Measurements from ENCODE around the gene PWWP2A. TPM values are rescaled to one million over a fixed set of nuclear protein-coding genes. Genes with fewer than 3 reads are reported as not detected.
A peak's percentile ranks its signal among the peaks of the same experiment; 100 is the strongest.

PWWP2A gene
- total and polyA plus RNA-seq, 2 of the 4 experiments (the other 2 are of a cell fraction) = 8.8 to 12.5 TPM

DNA sequence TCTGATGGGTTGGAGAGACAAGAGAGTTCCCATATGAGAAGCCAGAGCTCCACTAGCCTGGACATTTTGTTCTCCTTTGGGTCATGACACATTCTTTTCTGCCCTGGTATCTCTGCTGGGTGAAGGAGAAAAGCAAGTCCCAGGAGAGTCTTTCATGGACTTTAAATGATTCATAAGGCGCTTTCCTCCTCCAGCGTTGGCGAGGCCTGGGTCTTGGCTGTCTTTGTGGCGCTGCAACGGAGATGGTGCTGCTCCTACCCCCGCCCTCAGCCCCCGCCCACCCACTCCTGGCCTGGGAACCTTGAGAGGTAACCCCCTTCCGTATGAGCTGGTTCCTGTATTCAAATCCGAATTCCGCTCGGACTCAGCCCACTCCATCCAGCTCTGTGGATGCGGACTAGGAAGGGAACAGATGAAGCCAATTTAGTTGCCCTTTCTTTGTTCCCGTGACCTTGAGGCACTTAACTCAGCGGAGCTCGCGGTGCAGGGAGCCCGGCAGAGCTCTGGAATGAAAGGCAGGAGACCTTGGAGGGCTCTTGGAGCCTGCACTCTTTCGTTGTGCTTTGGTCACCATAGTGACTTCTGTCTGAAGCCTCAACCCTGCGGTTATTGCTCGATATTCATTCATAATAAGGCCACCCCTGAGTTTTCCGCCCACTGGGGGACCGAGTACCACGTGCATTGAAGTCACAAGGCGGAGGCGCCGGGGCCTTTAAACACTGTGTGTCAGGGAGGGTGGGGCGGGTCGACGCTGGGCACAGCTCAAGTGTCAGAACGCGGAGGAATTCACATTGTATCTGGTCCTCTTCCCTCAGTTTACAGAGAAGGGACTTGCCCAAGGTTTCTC is 14.0 kb upstream of the PWWP2A start:
- H3K9me1 ChIP-seq (ENCODE audit: insufficient read depth, low read length) = no peaks in the 10 kb centered on the region
- no peak overlapping the region for H2BK120ac ChIP-seq (ENCODE audit: low read depth, low read length)
- in situ Hi-C loops (cut with MboI; ENCODE audit: low sequenced_read_pairs) (no loop called here), intact Hi-C loops (cut with micrococcal nuclease) (no loop called here), dilution Hi-C loops (cut with HindIII; ENCODE audit: low sequenced_read_pairs, unreplicated experiment) (no loop called here)
- no peak overlapping the region for H4K91ac ChIP-seq (ENCODE audit: insufficient read depth, low read depth, low read length)
- H3K18ac ChIP-seq (ENCODE audit: low read depth, low read length) = no peak overlapping the region
- POLR2A ChIA-PET (ENCODE audit: unreplicated experiment) = no interaction called here
- WGBS, 2 experiments (ENCODE audit: extremely low coverage in 2 of 2, insufficient read length in 1 of 2) = 53% methylated on average over 14 of the region's 31 CpGs; no CpG with 5 or more reads in 1 of the 2 experiments
- BruUV-seq (replicated peaks) = no TSS peak
- H3K9me3 ChIP-seq (ENCODE audit: control insufficient read depth, insufficient read depth, low read length) = no peaks in the 10 kb centered on the region
- no peak overlapping the region; the same call in 2 of the 3 replicates for H2BK15ac ChIP-seq (ENCODE audit: low read depth, low read length)
- no peak overlapping the region for H3K9ac ChIP-seq (ENCODE audit: low read depth, low read length)
- H3K14ac ChIP-seq (replicated peaks; ENCODE audit: low read depth, low read length) = no peak overlapping the region; the same call in 1 of the 2 replicates
- no peaks in the 10 kb centered on the region for H4K20me1 ChIP-seq (ENCODE audit: insufficient read depth, low read length)
- no peak overlapping the region for H3K23ac ChIP-seq (ENCODE audit: low read depth, low read length)
- H3K36me3 ChIP-seq (ENCODE audit: control insufficient read depth, insufficient read depth, low read length) = no peaks in the 10 kb centered on the region
- H3K4ac ChIP-seq (ENCODE audit: low read depth, low read length) = no peak overlapping the region
- H2AK5ac ChIP-seq (ENCODE audit: low read depth, low read length) = 0 out of 2 replicates have a peak overlapping the region, but pooled peaks have one; percentile 16
- no peak overlapping the region for H3K27ac ChIP-seq (ENCODE audit: insufficient read depth, low read length)
- DNase-seq (no peak), ATAC-seq (ENCODE audit: low read depth) (no peak)
- H2BK20ac ChIP-seq (ENCODE audit: low read depth, low read length) = no peak overlapping the region
- no peak overlapping the region for H4K5ac ChIP-seq (ENCODE audit: low read depth, low read length)
- CTCF ChIA-PET = no interaction called here
- no peaks in the 10 kb centered on the region for H3K79me1 ChIP-seq (ENCODE audit: low read depth in 1 of 2, low read length in 2 of 2)
- H2AK9ac ChIP-seq (replicated peaks; ENCODE audit: low read depth, low read length, poor library complexity) = no peak overlapping the region
- peak overlapping the region; percentile 82 for H2AFZ ChIP-seq (replicated peaks; ENCODE audit: low read length, poor library complexity)
- no peaks in the 10 kb centered on the region for H3K27me3 ChIP-seq (ENCODE audit: control insufficient read depth, insufficient read depth, low read length)
- peak overlapping the region in 1 of 2 experiments; percentile 9; a peak in 1 of 4 replicates for H4K8ac ChIP-seq (ENCODE audit: low read depth in 2 of 2, low read length in 2 of 2)
- H2BK5ac ChIP-seq (ENCODE audit: low read depth, low read length, poor library complexity, severe bottlenecking) = no peak overlapping the region
- H3K4me2 ChIP-seq (ENCODE audit: low read depth, low read length) = no peak overlapping the region
- H3K56ac ChIP-seq (ENCODE audit: extremely low read depth, insufficient read depth, low read length) = no peak overlapping the region
- H3K4me3 ChIP-seq (ENCODE audit: insufficient read depth, low read depth, low read length) = no peak overlapping the region
- no peaks in the 10 kb centered on the region for H3K4me1 ChIP-seq (ENCODE audit: control insufficient read depth, insufficient read depth, low read length)
- TF ChIP-seq MXI1 (IDR thresholded peaks at IDR 0.05; ENCODE audit: borderline replicate concordance, low read depth, low read length) (no peak), BHLHE40 (IDR thresholded peaks at IDR 0.05; ENCODE audit: low read depth, low read length) (no peak), RFX5 (IDR thresholded peaks at IDR 0.05; ENCODE audit: low read depth, low read length) (no peak), CEBPB (IDR thresholded peaks at IDR 0.05; ENCODE audit: low read depth, low read length) (no peak), MAZ (IDR thresholded peaks at IDR 0.05; ENCODE audit: borderline replicate concordance, low read depth, low read length) (no peak), RCOR1 (IDR thresholded peaks at IDR 0.05; ENCODE audit: insufficient replicate concordance, low read length) (no peak), POLR2A (IDR thresholded peaks at IDR 0.05; ENCODE audit: low read depth, low read length) (no peak), FOS (IDR thresholded peaks at IDR 0.05; ENCODE audit: low read depth, low read length) (no peak), NFE2L2 (IDR thresholded peaks at IDR 0.05; ENCODE audit: low read depth, low read length) (no peak), RAD21 (IDR thresholded peaks at IDR 0.05; ENCODE audit: low read length) (no peak), SMC3 (IDR thresholded peaks at IDR 0.05; ENCODE audit: low read depth, low read length) (no peak), MAFK (IDR thresholded peaks at IDR 0.05; ENCODE audit: low read depth, low read length) (no peak)
- TF ChIP-seq, protein P1, sequence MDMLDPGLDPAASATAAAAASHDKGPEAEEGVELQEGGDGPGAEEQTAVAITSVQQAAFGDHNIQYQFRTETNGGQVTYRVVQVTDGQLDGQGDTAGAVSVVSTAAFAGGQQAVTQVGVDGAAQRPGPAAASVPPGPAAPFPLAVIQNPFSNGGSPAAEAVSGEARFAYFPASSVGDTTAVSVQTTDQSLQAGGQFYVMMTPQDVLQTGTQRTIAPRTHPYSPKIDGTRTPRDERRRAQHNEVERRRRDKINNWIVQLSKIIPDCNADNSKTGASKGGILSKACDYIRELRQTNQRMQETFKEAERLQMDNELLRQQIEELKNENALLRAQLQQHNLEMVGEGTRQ (IDR thresholded peaks at IDR 0.05; ENCODE audit: low read depth, low read length) = no peak
- TF ChIP-seq, protein P2, sequence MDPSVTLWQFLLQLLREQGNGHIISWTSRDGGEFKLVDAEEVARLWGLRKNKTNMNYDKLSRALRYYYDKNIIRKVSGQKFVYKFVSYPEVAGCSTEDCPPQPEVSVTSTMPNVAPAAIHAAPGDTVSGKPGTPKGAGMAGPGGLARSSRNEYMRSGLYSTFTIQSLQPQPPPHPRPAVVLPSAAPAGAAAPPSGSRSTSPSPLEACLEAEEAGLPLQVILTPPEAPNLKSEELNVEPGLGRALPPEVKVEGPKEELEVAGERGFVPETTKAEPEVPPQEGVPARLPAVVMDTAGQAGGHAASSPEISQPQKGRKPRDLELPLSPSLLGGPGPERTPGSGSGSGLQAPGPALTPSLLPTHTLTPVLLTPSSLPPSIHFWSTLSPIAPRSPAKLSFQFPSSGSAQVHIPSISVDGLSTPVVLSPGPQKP (IDR thresholded peaks at IDR 0.05; ENCODE audit: borderline replicate concordance, low read depth, low read length) = no peak
- TF ChIP-seq, protein P3, sequence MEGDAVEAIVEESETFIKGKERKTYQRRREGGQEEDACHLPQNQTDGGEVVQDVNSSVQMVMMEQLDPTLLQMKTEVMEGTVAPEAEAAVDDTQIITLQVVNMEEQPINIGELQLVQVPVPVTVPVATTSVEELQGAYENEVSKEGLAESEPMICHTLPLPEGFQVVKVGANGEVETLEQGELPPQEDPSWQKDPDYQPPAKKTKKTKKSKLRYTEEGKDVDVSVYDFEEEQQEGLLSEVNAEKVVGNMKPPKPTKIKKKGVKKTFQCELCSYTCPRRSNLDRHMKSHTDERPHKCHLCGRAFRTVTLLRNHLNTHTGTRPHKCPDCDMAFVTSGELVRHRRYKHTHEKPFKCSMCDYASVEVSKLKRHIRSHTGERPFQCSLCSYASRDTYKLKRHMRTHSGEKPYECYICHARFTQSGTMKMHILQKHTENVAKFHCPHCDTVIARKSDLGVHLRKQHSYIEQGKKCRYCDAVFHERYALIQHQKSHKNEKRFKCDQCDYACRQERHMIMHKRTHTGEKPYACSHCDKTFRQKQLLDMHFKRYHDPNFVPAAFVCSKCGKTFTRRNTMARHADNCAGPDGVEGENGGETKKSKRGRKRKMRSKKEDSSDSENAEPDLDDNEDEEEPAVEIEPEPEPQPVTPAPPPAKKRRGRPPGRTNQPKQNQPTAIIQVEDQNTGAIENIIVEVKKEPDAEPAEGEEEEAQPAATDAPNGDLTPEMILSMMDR (conservative IDR thresholded peaks at IDR 0.05; ENCODE audit: low read depth, low read length) = no peak

Measured in IMR-90 (cell line).